Measurements from ENCODE around the gene TMEM169. TPM values are rescaled to one million over a fixed set of nuclear protein-coding genes. Genes with fewer than 3 reads are reported as not detected.

The TMEM169 gene
- total and polyA plus RNA-seq, 9 of the 15 experiments (the other 6 are each of a cell fraction or from before 2014, with no cell fraction given) = 0.01 to 0.09 (median 0.04) TPM; not detected in 5

DNA sequence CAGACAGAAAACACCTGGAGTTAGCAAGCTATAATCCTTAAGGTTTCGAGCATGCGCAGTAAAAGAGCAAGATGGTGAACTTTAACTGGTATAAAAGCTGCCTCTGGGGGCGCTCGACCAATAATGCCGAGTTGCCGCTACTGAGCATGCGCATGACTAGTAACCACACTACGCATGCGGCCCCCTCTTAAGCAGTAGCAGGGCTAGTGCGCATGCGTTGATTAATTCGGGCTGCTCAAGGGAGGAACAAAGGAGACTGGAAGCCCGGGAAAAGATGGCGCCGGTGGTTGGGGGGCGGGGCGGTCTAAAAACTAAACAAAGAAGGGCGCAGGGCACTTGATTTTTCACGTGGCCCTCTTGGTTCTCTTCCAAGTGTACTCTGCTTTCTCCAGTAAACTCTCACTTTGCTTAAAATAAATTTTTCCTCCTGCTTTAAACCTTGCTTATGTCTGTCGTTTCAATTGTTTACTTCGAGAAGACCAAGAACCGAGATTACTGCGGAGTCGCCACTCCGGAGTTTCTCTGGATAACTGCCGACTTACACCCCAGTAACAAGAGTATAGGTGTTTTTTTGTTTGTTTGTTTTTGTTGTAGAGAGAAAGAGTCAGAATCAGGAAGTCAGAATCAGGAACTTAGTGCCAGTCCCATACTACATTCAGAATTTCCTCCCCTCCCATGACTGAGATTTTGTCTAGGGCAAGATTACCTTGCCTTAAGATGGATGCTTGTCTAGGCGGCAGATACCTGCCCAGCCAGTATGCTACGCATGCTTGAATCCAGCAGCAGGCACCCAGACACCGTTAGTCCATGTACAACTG, 33.2 kb downstream of the TMEM169 start (continued):
- TF ChIP-seq, protein P1, sequence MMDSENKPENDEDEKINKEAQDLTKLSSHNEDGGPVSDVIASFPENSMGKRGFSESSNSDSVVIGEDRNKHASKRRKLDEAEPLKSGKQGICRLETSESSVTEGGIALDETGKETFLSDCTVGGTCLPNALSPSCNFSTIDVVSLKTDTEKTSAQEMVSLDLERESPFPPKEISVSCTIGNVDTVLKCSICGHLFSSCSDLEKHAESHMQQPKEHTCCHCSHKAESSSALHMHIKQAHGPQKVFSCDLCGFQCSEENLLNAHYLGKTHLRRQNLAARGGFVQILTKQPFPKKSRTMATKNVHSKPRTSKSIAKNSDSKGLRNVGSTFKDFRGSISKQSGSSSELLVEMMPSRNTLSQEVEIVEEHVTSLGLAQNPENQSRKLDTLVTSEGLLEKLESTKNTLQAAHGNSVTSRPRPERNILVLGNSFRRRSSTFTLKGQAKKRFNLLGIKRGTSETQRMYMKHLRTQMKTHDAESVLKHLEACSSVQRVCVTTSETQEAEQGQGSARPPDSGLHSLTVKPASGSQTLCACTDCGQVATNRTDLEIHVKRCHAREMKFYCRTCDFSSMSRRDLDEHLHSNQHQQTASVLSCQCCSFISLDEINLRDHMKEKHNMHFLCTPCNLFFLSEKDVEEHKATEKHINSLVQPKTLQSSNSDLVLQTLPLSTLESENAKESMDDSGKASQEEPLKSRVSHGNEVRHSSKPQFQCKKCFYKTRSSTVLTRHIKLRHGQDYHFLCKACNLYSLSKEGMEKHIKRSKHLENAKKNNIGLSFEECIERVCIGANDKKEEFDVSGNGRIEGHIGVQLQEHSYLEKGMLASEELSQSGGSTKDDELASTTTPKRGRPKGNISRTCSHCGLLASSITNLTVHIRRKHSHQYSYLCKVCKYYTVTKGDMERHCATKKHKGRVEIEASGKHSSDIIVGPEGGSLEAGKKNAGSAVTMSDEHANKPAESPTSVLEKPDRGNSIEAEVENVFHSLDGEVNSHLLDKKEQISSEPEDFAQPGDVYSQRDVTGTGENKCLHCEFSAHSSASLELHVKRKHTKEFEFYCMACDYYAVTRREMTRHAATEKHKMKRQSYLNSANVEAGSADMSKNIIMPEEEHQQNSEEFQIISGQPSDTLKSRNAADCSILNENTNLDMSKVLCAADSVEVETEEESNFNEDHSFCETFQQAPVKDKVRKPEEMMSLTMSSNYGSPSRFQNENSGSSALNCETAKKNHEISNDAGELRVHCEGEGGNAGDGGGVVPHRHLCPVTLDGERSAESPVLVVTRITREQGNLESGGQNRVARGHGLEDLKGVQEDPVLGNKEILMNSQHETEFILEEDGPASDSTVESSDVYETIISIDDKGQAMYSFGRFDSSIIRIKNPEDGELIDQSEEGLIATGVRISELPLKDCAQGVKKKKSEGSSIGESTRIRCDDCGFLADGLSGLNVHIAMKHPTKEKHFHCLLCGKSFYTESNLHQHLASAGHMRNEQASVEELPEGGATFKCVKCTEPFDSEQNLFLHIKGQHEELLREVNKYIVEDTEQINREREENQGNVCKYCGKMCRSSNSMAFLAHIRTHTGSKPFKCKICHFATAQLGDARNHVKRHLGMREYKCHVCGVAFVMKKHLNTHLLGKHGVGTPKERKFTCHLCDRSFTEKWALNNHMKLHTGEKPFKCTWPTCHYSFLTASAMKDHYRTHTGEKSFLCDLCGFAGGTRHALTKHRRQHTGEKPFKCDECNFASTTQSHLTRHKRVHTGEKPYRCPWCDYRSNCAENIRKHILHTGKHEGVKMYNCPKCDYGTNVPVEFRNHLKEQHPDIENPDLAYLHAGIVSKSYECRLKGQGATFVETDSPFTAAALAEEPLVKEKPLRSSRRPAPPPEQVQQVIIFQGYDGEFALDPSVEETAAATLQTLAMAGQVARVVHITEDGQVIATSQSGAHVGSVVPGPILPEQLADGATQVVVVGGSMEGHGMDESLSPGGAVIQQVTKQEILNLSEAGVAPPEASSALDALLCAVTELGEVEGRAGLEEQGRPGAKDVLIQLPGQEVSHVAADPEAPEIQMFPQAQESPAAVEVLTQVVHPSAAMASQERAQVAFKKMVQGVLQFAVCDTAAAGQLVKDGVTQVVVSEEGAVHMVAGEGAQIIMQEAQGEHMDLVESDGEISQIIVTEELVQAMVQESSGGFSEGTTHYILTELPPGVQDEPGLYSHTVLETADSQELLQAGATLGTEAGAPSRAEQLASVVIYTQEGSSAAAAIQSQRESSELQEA (IDR thresholded peaks at IDR 0.05; ENCODE audit: low read depth) = no peak
- TF ChIP-seq, protein P2, sequence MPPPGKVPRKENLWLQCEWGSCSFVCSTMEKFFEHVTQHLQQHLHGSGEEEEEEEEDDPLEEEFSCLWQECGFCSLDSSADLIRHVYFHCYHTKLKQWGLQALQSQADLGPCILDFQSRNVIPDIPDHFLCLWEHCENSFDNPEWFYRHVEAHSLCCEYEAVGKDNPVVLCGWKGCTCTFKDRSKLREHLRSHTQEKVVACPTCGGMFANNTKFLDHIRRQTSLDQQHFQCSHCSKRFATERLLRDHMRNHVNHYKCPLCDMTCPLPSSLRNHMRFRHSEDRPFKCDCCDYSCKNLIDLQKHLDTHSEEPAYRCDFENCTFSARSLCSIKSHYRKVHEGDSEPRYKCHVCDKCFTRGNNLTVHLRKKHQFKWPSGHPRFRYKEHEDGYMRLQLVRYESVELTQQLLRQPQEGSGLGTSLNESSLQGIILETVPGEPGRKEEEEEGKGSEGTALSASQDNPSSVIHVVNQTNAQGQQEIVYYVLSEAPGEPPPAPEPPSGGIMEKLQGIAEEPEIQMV (tag; conservative IDR thresholded peaks at IDR 0.05; ENCODE audit: low read depth) = no peak
- TF ChIP-seq JUND (IDR thresholded peaks at IDR 0.05; ENCODE audit: borderline replicate concordance, low read depth, low read length) (no peak), JUND (tag; IDR thresholded peaks at IDR 0.05; ENCODE audit: borderline replicate concordance, low read depth, low read length) (no peak), MYC (IDR thresholded peaks at IDR 0.05; ENCODE audit: low read depth, low read length) (peak; percentile 42; the same call in 1 of the 2 replicates), MYC (CRISPR knock-in tag; IDR thresholded peaks at IDR 0.05; ENCODE audit: borderline replicate concordance, low read depth) (no peak), POLR2H (tag; IDR thresholded peaks at IDR 0.05; ENCODE audit: low read depth) (no peak), ZNF146 (CRISPR knock-in tag; IDR thresholded peaks at IDR 0.05; ENCODE audit: unreplicated experiment) (no peak)

Data from K562 (cell line).